HG03025 (cell line): Measurements from ENCODE around the gene DDIT3.
"Not testable (repeated sequence)": the region's sequence is repeated elsewhere in the genome, so short reads cannot be mapped to it uniquely, and the experiment has no call there.

Experiments
- ATAC-seq: cut with Tn5 transposase; IDR thresholded peaks from one replicate; pipeline ENCODE4 v1.9.1; 2021; ENCODE audit warnings: mild to moderate bottlenecking, moderate library complexity; ENCODE audit not compliant: unreplicated experiment, low FRiP score

The DDIT3 gene, protein sequence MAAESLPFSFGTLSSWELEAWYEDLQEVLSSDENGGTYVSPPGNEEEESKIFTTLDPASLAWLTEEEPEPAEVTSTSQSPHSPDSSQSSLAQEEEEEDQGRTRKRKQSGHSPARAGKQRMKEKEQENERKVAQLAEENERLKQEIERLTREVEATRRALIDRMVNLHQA

DNA sequence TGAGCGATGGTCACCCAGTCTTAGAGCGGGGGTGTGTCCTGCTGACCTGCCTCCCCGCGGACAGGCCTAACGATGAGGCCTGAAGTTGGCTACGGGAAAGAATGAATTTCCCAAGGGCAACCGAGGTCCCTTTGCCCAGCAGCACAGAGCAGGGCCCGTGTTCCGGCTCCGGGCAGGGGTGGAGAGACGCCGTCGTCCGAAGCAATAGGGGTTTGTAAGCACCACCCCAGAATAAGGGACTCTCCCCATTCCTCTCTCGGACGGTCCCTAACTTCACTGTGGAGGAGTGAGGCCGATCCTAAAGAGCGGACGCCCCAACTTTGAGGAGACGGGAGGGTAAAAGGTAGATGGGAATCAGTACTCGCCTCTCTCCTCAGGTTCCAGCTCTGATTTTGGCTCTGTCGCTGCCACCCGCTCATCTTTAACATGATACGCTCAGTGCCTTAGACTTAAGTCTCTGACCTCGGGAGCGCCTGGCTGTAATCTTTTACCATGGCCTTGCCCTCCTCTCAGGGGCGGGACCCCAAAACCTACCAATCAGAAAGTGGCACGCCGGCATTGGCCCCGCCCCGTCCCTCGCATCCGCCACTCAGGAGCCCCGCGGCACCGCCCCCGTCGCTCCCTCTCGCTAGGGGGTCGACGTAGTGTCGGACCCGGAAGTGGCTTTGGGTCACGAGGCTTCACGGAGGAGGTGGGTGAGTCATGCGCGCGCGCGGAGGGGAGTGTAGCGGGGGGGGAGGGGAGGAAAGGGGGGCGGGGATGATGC, at the start of gene DDIT3:
Gene DDIT3 (minus strand): TSS at position 462 of the 766 bp plus-strand sequence. CDS start 3,108 bp downstream, outside the sequence.
- peak; percentile 66 for ATAC-seq

GRCh38 chr12:57569858-57570257, 49.5 kb upstream of the DDIT3 start:
- no peak for ATAC-seq

DNA sequence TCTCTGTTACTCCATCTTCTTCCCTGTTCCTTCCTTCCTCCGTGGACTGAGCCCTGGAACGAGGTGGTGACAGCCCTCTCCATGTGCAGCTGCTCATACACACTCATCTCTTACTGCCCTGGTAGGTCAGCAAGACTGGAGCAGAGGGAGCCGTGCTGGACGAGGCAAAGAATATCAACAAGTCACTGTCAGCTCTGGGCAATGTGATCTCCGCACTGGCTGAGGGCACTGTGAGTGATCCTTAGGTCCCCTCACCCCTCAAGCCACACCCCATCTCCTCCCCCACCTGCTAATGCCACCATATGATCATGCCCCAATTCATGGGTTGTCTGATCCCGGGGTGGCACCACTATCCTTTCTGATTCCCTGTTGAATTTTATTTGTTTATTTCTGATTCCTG, 48.5 kb upstream of the DDIT3 start:
- no peak for ATAC-seq

- no peak for ATAC-seq
Observed at GRCh38 chr12:57564178-57564740, 43.9 kb upstream of the DDIT3 start.

GRCh38 chr12:57563358-57563757, 43.0 kb upstream of the DDIT3 start:
- ATAC-seq: no peak

DNA sequence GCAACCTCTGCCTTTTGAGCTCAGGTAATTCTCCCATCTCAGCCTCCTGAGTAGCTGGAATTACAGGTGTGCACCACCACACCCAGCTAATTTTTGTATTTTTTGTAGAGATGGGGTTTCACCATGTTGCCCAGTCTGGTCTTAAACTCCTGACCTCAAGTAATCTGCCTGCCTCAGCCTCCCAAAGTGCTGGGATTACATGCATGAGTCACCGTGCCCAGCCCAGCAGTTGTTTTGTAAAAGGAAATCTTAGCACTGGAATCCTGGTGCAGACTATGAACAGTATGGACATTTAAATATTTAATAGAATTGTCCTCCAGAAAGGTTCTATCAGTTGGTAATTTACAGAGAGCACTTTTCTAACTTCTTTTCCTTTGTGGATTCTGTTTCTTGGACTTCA, 40.8 kb upstream of the DDIT3 start:
- not testable (repeated sequence) for ATAC-seq

- ATAC-seq: no peak
Observed at GRCh38 chr12:57560516-57560915, 40.2 kb upstream of the DDIT3 start.

- ATAC-seq: no peak
Observed at GRCh38 chr12:57558864-57559263, 38.5 kb upstream of the DDIT3 start.

GRCh38 chr12:57554897-57555296, 34.6 kb upstream of the DDIT3 start:
- no peak for ATAC-seq

GRCh38 chr12:57554453-57554852, 34.1 kb upstream of the DDIT3 start:
- ATAC-seq: no peak

DNA sequence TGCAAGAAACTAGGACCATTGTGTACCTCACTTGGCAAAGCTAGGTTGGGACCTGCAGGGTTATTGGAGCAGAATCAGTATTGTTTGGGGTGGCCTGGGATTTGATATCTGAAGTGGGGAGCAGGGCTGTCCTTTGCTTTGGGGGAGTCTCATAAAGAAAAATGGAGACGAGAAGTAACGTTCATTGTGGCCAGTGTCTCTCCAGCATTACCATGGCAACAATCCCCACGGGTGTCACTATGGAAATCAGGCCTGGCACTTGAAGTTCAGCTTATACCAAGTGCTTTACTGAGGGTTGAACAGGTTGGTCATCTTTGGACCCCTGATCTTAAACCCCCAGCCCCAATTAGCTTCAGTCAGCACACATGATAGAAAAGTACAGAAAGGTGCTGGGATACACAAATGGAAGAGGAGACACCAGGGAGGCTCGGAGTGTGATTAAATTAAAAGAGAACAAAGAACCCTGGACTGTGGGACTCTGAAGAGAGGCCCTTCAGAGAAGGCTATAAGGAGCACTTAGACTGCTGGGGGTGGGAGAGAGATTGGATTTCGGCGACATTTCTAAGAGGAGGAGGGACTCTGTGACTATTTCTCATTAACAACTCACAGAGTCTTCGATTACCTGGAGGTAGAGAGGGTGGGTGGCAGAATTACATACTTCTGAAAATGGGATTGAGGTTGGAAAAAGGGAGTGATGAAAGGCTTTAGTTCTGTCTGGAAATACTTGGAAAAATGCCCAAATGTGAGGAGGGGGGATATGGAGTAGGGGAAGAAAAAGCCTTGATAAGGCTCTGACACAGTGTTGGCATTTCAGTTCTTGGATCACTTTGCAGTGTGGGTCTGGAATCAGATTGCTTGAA, 33.3 kb upstream of the DDIT3 start:
- no peak for ATAC-seq

DNA sequence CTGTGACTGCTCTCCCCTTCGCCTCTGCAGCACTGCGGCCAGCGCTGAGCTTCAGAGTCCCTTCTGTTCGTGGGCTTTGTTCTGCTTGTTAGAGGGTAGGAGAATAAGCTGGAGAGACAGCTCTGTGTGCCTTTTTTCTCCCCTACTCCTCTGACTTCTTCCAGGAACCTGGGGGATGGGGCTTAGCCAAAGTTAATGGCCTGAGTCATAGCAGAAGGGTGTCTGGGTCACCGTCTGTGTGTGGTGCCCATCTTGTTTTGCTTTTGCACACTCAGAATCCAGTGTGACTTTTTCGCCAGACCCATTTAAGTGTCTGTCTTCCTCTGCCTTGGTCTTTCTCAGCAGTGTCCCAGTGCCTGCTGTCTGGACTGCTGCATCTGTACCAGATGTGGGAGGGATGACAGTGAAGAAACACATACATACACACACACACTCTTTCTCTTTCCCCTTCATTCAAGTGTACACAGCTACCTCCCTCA, 32.6 kb upstream of the DDIT3 start:
- no peak for ATAC-seq

- ATAC-seq: no peak
Observed at GRCh38 chr12:57552306-57552651, 32.0 kb upstream of the DDIT3 start.

DNA sequence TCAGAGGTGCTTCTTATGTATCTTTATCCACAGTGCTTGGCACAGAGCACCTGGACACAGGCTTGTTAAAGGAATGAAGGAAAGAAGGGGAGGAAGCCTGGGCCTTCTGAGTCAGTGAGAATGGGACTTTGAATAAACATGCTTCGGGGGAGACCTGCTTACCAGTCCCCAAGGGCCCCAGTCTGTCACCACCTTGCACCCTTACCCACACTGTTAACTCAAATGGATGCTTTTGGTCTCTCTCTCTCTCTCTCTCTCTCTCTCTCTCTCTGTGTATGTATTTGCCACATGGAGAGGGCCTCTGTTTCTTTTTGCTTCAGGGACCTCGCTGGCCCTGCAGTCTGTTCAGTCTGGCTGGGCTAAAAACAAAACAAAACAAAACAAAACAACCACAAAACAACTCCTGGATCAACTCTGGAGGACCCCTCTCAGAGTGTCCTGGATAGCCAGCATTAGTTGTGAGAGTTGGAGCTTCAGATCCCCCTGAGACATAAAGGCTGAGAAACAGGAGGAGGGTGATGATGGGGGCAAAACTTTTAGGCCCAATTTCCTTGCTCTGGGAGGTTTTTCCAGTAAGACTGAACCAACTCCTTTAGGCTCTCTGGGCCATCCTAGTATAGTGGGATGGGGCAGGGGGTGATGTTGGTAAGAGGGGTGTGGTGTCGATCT, 31.5 kb upstream of the DDIT3 start:
- no peak for ATAC-seq

GRCh38 chr12:57550641-57551549, 30.6 kb upstream of the DDIT3 start:
- ATAC-seq: no peak

- ATAC-seq: no peak
Observed at GRCh38 chr12:57549909-57550640, 29.8 kb upstream of the DDIT3 start, which contains the start of gene KIF5A. Gene KIF5A (plus strand): TSS chr12:57550044. CDS start chr12:57550272, 228 bp downstream.

DNA sequence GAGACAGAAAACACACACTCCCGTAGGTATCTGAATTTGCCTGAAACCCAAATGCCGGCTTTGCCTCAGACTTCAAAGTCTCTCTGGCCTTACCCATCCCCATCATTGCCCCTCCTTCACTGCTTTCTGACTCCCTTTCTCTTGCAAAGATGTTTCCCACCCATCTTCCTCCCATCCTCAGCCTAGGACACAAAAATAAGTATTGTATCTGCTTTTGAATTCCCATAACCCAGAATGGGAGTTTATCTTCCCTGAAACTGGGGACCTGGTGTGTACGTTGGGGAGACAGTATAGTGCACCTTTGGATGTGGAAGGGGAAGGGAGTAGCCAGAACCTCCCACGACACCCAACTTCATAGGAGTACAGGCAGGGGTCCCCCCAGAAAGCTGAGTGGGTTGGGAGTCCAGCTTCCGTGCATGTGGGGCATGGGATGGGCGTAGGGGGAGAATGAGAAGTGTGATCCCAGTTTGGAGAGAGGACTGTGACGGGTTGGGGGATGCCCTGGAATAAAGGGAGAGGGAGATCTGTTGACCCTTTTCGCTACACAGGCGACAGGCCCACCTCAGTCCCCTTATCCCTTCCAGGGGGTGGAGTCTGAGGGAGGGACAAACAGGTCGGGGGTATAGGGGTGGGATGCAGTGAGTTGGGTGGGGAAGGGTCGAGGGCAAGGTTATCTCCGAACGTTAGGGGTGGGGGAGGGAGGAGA, 29.0 kb upstream of the DDIT3 start:
- ATAC-seq: no peak

GRCh38 chr12:57548488-57548887, 28.2 kb upstream of the DDIT3 start:
- ATAC-seq: no peak
